Small intestine (tissue), 7 donors: ENCODE data around the gene KIF21A. TPM values are rescaled to one million over a fixed set of nuclear protein-coding genes. Genes with fewer than 3 reads are reported as not detected.

Experiments used
- DNase-seq, 2 donors: peaks; one replicate each; pipeline versions ENCODE4 v3.0.0 to v3.0.0-alpha.2; 2013
- FAIRE-seq: peaks from 2 replicates; lab custom pipeline; 2012; peaks lifted over from hg19 to GRCh38; lab: Jason Lieb, UNC
- H3K27ac ChIP-seq, 3 donors: one replicate each; pipeline ENCODE4 v1.5.1; 2013; ENCODE audit warnings: low read length in 2 of 3, mild to moderate bottlenecking in 2 of 3, control low read depth in 1 of 3, inconsistent platforms in 1 of 3, low read depth in 1 of 3, moderate library complexity in 1 of 3
- H3K27me3 ChIP-seq, 3 donors: one replicate each; pipeline ENCODE4 v1.6.1; 2013; ENCODE audit warnings: low read length in 3 of 3, inconsistent platforms in 1 of 3; ENCODE audit not compliant: control insufficient read depth in 3 of 3, insufficient read depth in 3 of 3
- H3K36me3 ChIP-seq, 3 donors: one replicate each; pipeline ENCODE4 v1.6.1; 2013; ENCODE audit warnings: low read length in 3 of 3, inconsistent platforms in 1 of 3, low read depth in 1 of 3, mild to moderate bottlenecking in 1 of 3, moderate library complexity in 1 of 3; ENCODE audit not compliant: control insufficient read depth in 3 of 3, insufficient read depth in 2 of 3
- H3K4me1 ChIP-seq, 3 donors: one replicate each; pipeline ENCODE4 v1.6.1; 2013; ENCODE audit warnings: low read length in 2 of 3, inconsistent platforms in 1 of 3, low read depth in 1 of 3, mild to moderate bottlenecking in 1 of 3, moderate library complexity in 1 of 3; ENCODE audit not compliant: control insufficient read depth in 3 of 3, insufficient read depth in 2 of 3
- H3K4me3 ChIP-seq, 3 donors: one replicate each; pipeline ENCODE4 v1.5.1; 2013; ENCODE audit warnings: low read length in 3 of 3, control low read depth in 1 of 3, inconsistent platforms in 1 of 3, low read depth in 1 of 3, mild to moderate bottlenecking in 1 of 3, moderate library complexity in 1 of 3
- H3K9me3 ChIP-seq, 2 donors: one replicate each; pipeline ENCODE4 v1.6.1; 2013; ENCODE audit warnings: low read depth in 1 of 2, low read length in 1 of 2; ENCODE audit not compliant: control insufficient read depth in 2 of 2, insufficient read depth in 1 of 2
- WGBS, 3 donors: extraction: QIAGEN DNeasy Blood & Tissue Kit; methylation state at CpG; one replicate each; pipeline ENCODE4 v1.1.7; 2013; 5-methylcytosine and 5-hydroxymethylcytosine counted together
- polyA plus RNA-seq, 4 donors: library from polyadenylated mRNA; stranded (reverse) in 3 of 4; unstranded in 1 of 4; fragments of 200-250 nt in 3 of 4; fragments of 120-200 nt in 1 of 4; gene quantifications; one replicate each; pipeline versions ENCODE4 v1.2.1 to v1.2.3, GENCODE V29; 2013
- donor health status: healthy with polysubstance abuse.
- donor health status: control.
- donor health status: control.
- donor health status: Bipolar disorder and iron deficiency.
- donor health status: healthy.

KIF21A gene
- polyA plus RNA-seq, 4 donors = 15.2 to 21.6 (median 21.3) TPM

- FAIRE-seq (no peak), DNase-seq (no peak)
- H3K4me1 ChIP-seq = no peaks in the 10 kb centered on the region
- H3K9me3 ChIP-seq = no peaks in the 10 kb centered on the region
- WGBS, 3 donors = 94 to 98% (median 97%) methylated on average over 12 of the region's 12 CpGs
- H3K27ac ChIP-seq = no peak overlapping the region
- H3K27me3 ChIP-seq = no peaks in the 10 kb centered on the region
- H3K4me3 ChIP-seq = no peak overlapping the region
- H3K36me3 ChIP-seq = peaks cover 0 to 6% (median 6%) of the 10 kb centered on the region in 3 donors
Observed at GRCh38 chr12:39332661-39333175, 110.2 kb downstream of the KIF21A start.

GRCh38 chr12:39331539-39332261 is 111.2 kb downstream of the KIF21A start:
- 81 to 89% (median 84%) methylated on average over 2 of the region's 2 CpGs for WGBS, 3 donors
- H3K9me3 ChIP-seq = no peaks in the 10 kb centered on the region
- H3K27ac ChIP-seq = no peak overlapping the region
- H3K4me3 ChIP-seq = no peak overlapping the region
- peak; percentile 64 for FAIRE-seq
- no peak for DNase-seq
- peaks cover 0 to 6% (median 6%) of the 10 kb centered on the region in 3 donors for H3K36me3 ChIP-seq
- H3K4me1 ChIP-seq = no peaks in the 10 kb centered on the region
- H3K27me3 ChIP-seq = no peaks in the 10 kb centered on the region

GRCh38 chr12:39329876-39330275 is 113.0 kb downstream of the KIF21A start:
- Histone ChIP-seq H3K4me3 (no peak overlapping the region), H3K27ac (no peak overlapping the region), H3K9me3 (no peaks in the 10 kb centered on the region), H3K36me3 (peaks cover 0 to 8% (median 6%) of the 10 kb centered on the region in 3 donors), H3K27me3 (no peaks in the 10 kb centered on the region), H3K4me1 (no peaks in the 10 kb centered on the region)
- DNase-seq (no peak), FAIRE-seq (no peak)
- 93 to 97% (median 95%) methylated on average over 4 of the region's 4 CpGs for WGBS, 3 donors

GRCh38 chr12:39329018-39329417 is 113.9 kb downstream of the KIF21A start:
- H3K9me3 ChIP-seq = no peaks in the 10 kb centered on the region
- no peaks in the 10 kb centered on the region for H3K4me1 ChIP-seq
- no peak for FAIRE-seq
- no peak for DNase-seq
- H3K36me3 ChIP-seq = peaks cover 0 to 8% (median 6%) of the 10 kb centered on the region in 3 donors
- WGBS, 3 donors = 84 to 100% (median 87%) methylated on average over 1 of the region's 1 CpG
- no peak overlapping the region for H3K4me3 ChIP-seq
- H3K27me3 ChIP-seq = no peaks in the 10 kb centered on the region
- H3K27ac ChIP-seq = no peak overlapping the region

- 84 to 94% (median 90%) methylated on average over 6 of the region's 6 CpGs for WGBS, 3 donors
- FAIRE-seq (no peak), DNase-seq (no peak)
- Histone ChIP-seq H3K36me3 (peaks cover 0 to 8% (median 6%) of the 10 kb centered on the region in 3 donors), H3K9me3 (no peaks in the 10 kb centered on the region), H3K4me3 (no peak overlapping the region), H3K27me3 (no peaks in the 10 kb centered on the region), H3K4me1 (no peaks in the 10 kb centered on the region), H3K27ac (no peak overlapping the region)
Observed at GRCh38 chr12:39327965-39328364, 115.0 kb downstream of the KIF21A start.

- WGBS, 3 donors = 88 to 91% (median 91%) methylated on average over 1 of the region's 1 CpG
- FAIRE-seq (no peak), DNase-seq (no peak)
- H3K36me3 ChIP-seq = peaks cover 0 to 4% (median 3%) of the 10 kb centered on the region in 3 donors
- H3K9me3 ChIP-seq = no peaks in the 10 kb centered on the region
- H3K4me3 ChIP-seq = no peak overlapping the region
- no peaks in the 10 kb centered on the region for H3K4me1 ChIP-seq
- no peak overlapping the region for H3K27ac ChIP-seq
- H3K27me3 ChIP-seq = no peaks in the 10 kb centered on the region
Observed at GRCh38 chr12:39327510-39327909, 115.4 kb downstream of the KIF21A start.

- H3K9me3 ChIP-seq = no peaks in the 10 kb centered on the region
- 80 to 86% (median 82%) methylated on average over 3 of the region's 3 CpGs for WGBS, 3 donors
- FAIRE-seq = no peak
Observed at GRCh38 chr12:39319180-39319579, 123.7 kb downstream of the KIF21A start.

GRCh38 chr12:39314547-39314946 is 128.4 kb downstream of the KIF21A start:
- Histone ChIP-seq H3K27ac (no peak overlapping the region), H3K9me3 (no peaks in the 10 kb centered on the region), H3K4me1 (no peaks in the 10 kb centered on the region), H3K36me3 (no peaks in the 10 kb centered on the region), H3K4me3 (no peak overlapping the region), H3K27me3 (no peaks in the 10 kb centered on the region)
- no peak for DNase-seq
- no peak for FAIRE-seq

More at GRCh38 chr12:39319180-39319579, 123.7 kb downstream of the KIF21A start:
- no peaks in the 10 kb centered on the region for H3K4me1 ChIP-seq
- H3K27ac ChIP-seq = no peak overlapping the region
- no peaks in the 10 kb centered on the region for H3K27me3 ChIP-seq
- no peaks in the 10 kb centered on the region for H3K36me3 ChIP-seq
- no peak overlapping the region for H3K4me3 ChIP-seq
- no peak for DNase-seq
